ENCODE results near the gene HDAC5.
A peak's percentile ranks its signal among the peaks of the same experiment; 100 is the strongest.
"Not testable (repeated sequence)": the region's sequence is repeated elsewhere in the genome, so short reads cannot be mapped to it uniquely, and the experiment has no call there.

Gene HDAC5

DNA sequence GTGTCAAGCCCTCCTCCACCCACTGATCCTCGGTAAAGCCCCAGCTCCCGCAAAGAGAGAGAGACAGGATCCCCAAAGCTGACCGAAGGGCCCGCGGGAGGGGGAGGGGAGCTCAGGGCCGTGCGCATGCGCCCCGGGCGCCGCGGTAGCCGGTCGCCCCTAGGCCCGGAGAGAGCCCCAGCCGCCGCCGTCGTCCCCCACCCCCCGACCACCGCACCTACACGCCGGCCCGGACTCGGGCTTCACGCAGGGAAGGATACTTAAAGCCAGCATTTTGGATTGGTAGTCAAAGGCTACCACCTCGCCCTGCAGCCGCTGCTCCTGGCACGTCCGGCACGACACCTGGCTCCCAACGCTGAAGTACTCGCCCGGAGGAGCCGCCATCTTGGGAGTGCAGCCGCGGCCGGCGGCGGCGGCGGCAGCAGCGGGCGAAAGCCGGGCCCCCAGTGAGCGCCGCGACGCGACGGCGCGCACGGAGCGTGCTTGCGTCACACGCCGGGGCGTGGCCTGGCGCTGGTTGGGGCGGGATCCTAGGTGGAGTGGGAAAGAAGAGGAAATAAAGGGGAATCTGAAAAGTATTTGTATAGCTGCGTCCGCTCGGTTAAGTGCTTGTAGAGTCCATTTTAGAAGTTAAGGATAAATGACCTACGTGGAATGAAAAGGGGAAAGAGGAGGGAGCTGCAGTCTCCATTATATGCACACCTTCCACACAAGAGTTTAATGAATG lies 57.1 kb downstream of the HDAC5 start, which contains the start of gene LSM12:
Gene LSM12, minus strand, starts transcription at position 468 of the 727 bp plus-strand sequence. Its CDS starts 84 bp downstream, at position 384.
- peak; percentile 92 for DNase-seq

DNA sequence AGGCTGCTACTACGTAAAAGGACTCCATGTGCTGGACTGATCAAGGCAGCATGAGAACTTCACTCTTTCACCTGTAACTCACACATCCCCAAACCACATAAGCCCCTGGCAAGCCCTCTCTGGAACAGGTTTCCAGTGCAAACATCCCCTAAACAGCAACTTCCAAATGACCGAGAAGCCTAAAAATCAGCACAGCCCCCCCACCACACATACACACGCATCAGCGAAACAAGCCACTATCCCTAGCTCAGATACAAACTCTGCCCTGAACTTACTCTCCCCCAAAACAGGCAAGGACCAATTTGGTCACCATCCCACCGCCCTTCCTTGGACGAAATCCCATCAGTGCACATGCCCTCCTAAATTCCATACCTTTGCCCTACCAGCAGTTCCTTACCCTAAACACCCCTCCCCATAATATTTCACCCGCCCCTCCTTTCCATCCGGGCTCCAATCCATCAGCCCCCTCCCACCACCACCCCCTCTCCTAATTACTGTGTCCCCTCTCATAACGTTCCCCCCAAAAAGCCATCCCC lies 57.7 kb downstream of the HDAC5 start:
- peak; percentile 22 for DNase-seq

DNA sequence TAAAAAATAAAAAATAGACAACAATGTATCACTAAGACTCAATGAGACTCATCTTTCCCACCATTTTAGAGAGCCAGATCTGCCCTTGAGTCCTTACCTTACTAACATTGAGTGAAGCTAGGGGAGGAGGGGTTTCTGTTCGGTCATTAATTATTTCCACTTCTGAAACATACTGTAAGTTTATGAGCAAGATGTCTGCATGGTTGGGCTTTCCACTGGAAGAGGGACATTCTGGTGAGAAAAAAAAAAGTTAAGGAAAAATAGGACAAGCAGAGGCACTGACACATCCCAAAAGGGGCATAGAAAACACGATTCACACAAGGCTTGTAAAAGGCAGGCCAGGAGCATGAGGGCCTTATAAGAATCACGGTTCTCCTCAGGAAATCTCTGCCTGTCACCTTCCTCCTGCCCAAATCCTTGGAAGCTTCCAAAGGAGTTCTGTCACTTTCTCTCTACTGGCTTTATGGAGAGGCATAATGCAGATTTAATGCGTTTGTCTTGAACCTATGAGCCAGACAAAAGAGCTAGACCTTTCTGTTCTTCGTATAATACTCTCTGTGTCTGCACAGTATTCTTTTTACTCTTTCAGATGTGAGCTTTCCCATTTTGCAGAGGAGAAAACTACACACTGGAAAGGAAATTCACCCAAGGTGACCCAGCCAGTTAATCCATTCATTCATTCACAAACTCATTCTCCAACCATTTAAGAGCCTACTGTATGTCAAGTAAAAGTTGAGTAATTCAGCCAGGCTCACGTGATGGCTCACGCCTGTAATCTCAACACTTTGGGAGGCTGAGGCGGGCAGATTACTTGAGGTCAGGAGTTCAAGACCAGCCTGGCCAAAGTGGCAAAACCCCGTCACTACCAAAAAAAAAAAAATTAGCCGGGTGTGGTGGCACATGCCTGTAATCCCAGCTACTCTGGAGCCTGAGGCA lies 59.5 kb downstream of the HDAC5 start:
- no peak for DNase-seq

GRCh38 chr17:44062871-44063270 lies 60.6 kb downstream of the HDAC5 start:
- no peak for DNase-seq

DNA sequence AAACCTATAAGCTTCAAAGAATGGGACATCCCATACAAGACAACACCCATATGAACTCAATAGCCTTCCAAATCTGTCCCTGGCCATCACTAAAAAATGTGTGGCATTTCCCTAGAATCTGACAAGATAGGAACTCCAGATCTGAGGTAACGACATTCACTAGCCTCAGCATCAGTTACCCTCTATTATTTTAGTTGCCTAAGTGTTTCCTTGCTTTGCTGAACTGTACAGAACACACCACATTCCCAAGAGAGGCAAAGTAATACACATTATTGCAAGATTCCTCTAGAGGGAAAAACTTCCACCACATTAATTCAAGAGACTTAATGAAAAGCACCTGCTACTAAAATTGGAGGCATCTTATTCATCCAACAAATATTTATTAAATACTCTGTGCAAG lies 62.0 kb downstream of the HDAC5 start:
- no peak for DNase-seq

DNA sequence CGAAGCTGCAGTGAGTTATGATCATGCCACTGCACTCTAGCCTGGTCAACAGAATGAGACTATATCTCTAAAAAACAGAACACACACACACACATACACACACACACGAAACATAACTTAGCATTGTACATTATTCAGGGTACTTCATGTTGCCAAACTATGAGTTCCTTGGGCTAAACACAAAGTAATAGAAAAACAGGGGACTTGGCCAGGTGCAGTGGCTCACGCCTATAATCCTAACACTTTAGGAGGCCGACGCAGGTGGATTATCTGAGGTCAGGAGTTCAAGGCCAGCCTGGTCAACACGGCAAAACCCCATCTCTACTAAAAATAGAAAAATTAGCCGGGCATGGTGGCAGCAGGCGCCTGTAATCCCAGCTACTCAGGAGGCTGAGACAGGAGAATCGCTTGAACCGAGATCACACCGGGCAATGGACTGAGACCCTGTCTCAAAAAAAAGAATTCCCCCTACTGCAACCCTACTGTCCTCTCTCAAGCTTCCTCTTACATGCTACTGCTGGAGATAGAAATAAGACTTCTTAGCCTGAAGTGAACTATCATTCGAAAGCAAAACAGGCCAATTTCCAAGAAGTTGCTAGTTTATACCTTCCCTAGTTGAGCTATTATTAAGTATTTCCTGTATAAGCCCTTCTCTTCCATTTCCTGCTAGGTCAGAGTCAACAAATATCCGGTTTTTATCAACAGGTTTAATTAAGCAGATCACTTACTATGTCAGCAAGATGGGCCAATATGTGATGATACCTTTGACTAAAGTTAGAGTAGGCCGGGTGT lies 64.1 kb downstream of the HDAC5 start:
- DNase-seq, result no peak

DNA sequence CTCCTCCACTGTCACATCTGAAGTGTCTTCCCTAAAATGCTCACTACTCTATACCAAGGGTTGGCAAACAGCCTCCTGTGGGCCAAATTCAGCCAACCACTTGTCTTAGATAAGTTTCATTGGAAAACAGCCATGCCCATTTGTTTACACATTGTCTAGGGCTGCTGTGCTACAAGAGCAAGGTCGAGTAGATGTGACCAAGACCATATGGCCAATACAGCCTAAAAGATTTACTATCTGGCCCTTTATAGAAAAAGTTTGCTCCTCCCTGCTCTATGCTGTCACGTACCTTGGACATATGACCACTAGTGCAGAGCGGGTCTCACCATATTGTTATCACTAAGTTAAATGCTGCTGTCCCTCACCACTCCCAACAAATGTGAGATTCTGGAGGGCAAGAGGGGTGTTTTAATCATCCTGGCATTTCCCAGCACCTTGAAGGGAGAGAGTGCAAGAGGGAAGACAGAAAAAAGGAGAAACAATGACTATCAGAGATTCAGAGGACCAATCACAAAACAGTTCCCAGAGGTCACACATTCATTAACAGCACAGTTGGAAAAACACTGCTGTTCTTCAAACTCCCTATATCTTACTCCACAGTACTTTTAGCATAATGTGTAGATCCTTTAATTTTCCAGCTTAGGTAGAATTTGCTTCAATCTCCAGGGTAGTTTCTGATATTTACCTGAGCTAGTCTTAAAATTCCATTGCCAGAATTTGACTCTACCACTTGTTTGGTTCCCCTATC lies 70.1 kb downstream of the HDAC5 start:
- DNase-seq, result no peak

DNA sequence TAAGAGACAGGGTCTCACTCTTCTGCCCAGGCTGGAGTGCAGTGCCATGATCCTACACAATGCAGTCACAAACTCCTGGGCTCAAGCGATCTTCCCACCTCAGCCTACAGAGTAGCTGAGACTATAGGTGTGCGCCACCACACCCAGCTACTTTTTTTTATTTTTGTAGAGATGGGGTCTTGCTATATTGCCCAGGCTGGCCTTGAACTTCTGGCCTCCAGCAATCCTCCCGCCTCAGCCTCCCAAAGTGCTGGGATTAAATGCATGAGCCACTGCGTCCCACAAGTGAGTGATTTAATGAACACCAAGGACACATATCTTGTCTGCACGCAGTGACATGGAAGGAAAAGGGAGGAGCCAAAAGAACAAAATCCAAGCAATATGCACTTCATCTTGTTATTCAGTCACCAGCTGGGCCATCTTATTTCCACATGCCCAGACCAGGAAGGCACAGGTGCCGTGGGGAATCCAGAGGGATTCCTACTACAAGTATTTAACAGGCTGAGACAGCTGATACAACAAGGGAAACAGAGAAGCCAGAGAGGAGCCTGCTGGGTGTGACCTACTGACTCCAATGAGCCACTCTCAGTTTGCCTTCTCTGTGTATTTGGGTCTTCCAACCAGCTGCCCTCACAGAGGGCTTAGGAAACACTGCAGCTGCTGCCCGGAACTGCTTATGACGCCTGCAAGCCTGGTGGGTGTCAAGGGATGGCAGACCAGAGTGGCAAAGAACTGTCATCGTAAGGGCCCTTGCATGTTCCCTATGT lies 74.0 kb downstream of the HDAC5 start:
- DNase-seq, result no peak

- DNase-seq, result not testable (repeated sequence)
Measured at GRCh38 chr17:44046893-44047292, 76.5 kb downstream of the HDAC5 start.

DNA sequence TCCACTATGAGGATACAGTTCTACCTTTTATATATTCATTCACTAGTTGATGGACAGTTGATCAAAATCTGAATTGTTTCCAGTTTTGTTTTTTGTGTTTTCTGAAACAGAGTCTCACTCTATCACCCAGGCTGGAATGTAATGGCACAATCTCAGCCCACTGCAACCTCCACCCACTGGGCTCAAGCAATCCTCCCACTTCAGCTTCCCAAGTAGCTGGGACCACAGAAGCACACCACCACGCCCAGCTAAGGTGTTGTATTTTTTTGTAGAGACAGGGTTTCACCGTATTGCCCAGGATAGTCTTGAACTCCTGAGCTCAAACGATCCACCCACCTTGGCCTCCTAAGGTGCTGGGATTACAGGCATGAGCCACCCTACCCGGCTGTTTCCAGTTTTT lies 78.0 kb downstream of the HDAC5 start:
- DNase-seq, result no peak

GRCh38 chr17:44044071-44044470 lies 79.4 kb downstream of the HDAC5 start:
- no peak for DNase-seq

DNA sequence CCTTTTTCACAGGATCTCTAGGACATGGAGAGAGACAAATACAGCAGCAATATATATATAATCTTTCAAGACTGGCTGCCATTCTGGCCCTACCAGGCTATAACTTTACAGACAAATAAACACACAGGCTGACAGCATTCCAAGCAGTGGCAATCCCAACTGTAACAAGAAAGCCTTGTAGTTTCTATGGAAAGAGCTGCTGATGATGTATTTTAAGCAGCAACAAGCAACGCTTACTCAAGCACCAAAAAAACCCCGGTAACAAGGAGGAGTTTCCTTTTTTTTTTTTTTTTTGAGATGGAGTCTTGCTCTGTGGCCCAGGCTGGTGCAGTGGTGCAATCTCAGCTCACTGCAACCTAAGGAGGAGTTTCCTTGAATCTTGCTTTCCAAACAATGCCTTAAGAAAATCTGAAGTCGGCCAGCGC lies 80.2 kb downstream of the HDAC5 start:
- DNase-seq, result no peak

- DNase-seq, result no peak
Measured at GRCh38 chr17:44039829-44040635, 83.4 kb downstream of the HDAC5 start.

GRCh38 chr17:44038604-44039011 lies 84.8 kb downstream of the HDAC5 start:
- no peak for DNase-seq

- DNase-seq, result no peak
Measured at GRCh38 chr17:44037471-44037870, 86.0 kb downstream of the HDAC5 start.

- not testable (repeated sequence) for DNase-seq
Measured at GRCh38 chr17:44034688-44035087, 88.8 kb downstream of the HDAC5 start.

DNA sequence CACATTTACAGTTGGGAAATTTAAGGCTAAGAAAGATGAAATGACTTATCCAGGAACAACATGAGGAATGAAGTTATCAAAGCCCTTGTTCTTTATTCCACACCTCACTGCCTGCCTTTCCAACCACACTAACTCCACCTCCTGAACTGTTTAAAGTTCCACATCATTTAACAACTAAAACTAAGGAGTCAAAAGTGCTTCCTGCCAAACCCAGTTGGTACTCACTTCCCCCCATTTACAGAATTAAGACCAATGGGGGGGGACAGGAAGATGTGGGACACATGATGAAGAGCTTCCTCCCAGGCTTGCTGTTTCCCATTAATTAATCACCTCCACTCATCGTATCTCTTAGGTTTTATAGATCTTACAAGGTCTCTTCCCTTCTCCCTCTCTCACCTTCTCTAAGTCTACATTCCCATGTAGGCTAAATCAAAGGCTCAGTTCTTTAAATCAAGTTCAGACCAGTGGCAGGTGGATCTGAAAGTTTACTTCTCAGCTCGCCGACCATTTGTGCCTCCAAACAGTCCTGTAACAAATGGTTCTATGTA lies 89.5 kb downstream of the HDAC5 start:
- DNase-seq, result no peak

DNA sequence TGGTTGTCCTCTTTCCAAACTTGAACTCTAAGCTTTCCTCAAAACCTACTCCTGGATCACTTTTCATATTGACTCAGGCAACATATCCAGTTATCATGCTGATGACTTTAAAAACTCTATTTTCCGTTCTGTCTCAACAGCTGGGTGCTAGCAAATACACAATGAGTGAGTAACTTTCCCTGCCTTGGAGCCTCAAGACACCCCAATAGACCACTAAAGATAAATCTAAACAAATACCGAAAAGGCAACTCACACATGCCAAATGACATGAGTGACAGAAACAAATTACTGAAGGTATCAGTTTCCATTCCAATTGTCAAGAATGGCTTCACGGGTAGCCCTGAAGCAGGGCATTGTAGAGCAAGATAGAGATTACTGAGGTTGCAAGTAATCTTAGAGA lies 93.0 kb downstream of the HDAC5 start:
- DNase-seq, result no peak

DNA sequence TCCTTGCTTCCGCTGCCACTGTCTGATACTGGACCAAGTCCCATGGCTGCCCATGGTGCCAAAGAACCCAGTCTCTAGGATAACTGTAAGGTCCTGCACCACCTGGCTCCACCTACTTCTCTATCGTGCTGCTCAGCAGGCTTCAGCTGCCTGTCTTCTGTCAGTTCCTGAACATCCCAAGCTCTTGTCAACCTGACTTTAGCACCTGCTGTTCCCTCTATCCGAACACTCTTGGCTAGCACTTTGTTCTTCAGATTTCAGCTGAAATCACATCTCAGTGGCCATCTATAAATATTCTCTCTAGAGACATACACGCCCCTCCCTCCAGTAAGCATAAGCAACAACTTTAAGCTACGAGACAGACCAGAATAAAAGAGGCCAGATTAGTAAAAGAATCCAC lies 93.7 kb downstream of the HDAC5 start:
- DNase-seq, result no peak

All from stimulated activated CD4-positive, alpha-beta T cell treated with anti-CD3 and anti-CD28 coated beads, Interleukin-15, amount 100 ng/mL, for 24 hours (primary cell).